Type B pancreatic cell (in vitro differentiated cells): Measurements from ENCODE around the gene EVI5. TPM values are rescaled to one million over a fixed set of nuclear protein-coding genes. Genes with fewer than 3 reads are reported as not detected.
"Not testable (repeated sequence)": the region's sequence is repeated elsewhere in the genome, so short reads cannot be mapped to it uniquely, and the experiment has no call there.

Experiments
- DNase-seq: peaks from one replicate; pipeline ENCODE4 v3.0.0; 2021; ENCODE audit warnings: mixed read lengths; ENCODE audit not compliant: unreplicated experiment; ENCODE audit errors: extremely low spot score
- H3K27ac Mint-ChIP-seq: 2 replicates; pipeline ENCODE4 v1.8.0; 2021; ENCODE audit warnings: mild to moderate bottlenecking, mixed read lengths
- H3K27me3 Mint-ChIP-seq: 2 replicates; pipeline ENCODE4 v1.8.0; 2021; ENCODE audit warnings: mixed read lengths
- H3K36me3 Mint-ChIP-seq: 2 replicates; pipeline ENCODE4 v1.8.0; 2021; ENCODE audit warnings: mixed read lengths
- H3K4me1 Mint-ChIP-seq: one replicate; pipeline ENCODE4 v1.8.0; 2021; ENCODE audit warnings: mixed read lengths; ENCODE audit not compliant: unreplicated experiment
- H3K4me3 Mint-ChIP-seq: 2 replicates; pipeline ENCODE4 v1.8.0; 2021; ENCODE audit warnings: mild to moderate bottlenecking, mixed read lengths
- H3K9me3 Mint-ChIP-seq: 2 replicates; pipeline ENCODE4 v1.8.0; 2021; ENCODE audit warnings: mixed read lengths
- total RNA-seq: library from RNA; stranded (reverse); gene quantifications from 2 replicates; pipeline ENCODE4 v1.2.1, GENCODE V29; 2021; ENCODE audit warnings: low replicate concordance
- TF ChIP-seq, protein P1 (sequence below): fragments of 200-600 bp; sonication (generic); conservative IDR thresholded peaks from 2 replicates; pipeline ENCODE4 v1.5.0; 2021; ENCODE audit warnings: antibody characterized with exemption, mild to moderate bottlenecking

EVI5 gene
- total RNA-seq, 1 donor from 2014 or later: 29.6 TPM

DNA sequence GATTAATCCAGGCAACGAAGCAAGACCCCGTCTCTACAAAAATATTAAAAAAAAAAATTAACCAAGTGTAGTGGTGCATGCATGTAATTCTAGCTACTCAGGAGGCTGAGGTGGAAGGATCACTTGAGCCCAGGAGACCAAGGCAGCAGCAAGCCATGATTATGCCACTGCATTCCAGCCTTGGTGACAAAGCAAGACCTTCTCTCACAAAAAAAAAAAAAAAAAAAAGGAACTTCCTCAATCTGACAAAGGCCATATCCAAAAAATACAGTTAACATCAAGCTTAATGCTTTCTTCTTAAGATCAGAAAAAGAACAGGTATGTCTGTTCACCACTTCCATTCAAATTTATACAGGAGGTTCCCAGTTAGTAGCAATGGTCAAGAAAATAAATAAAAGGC, 54.4 kb downstream of the EVI5 start:
- Mint-ChIP-seq H3K27me3 (no peaks in the 10 kb centered on the region), H3K4me3 (no peak overlapping the region), H3K27ac (no peak overlapping the region), H3K4me1 (no peaks in the 10 kb centered on the region), H3K36me3 (peaks cover 20% of the 10 kb centered on the region), H3K9me3 (no peaks in the 10 kb centered on the region)
- DNase-seq: no peak
- TF ChIP-seq, protein P1, sequence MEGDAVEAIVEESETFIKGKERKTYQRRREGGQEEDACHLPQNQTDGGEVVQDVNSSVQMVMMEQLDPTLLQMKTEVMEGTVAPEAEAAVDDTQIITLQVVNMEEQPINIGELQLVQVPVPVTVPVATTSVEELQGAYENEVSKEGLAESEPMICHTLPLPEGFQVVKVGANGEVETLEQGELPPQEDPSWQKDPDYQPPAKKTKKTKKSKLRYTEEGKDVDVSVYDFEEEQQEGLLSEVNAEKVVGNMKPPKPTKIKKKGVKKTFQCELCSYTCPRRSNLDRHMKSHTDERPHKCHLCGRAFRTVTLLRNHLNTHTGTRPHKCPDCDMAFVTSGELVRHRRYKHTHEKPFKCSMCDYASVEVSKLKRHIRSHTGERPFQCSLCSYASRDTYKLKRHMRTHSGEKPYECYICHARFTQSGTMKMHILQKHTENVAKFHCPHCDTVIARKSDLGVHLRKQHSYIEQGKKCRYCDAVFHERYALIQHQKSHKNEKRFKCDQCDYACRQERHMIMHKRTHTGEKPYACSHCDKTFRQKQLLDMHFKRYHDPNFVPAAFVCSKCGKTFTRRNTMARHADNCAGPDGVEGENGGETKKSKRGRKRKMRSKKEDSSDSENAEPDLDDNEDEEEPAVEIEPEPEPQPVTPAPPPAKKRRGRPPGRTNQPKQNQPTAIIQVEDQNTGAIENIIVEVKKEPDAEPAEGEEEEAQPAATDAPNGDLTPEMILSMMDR: no peak

DNA sequence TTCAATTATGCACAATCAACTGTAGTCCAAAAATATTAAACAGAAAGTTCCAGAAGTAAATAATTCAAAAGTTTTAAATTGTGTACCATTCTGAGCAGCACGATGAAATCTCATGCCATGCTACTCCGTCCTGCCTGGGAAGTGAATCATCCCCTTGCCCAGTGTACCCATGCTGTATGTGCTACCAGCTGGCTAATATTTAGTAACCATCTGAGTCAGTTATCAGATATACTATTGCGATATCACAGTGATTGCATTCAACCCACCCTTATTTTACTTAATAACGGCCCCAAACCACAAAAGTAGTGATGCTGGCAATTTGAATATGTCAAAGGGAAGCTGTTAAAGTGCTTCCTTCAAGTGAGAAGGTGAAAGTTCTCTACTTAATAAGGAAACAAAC, 56.2 kb downstream of the EVI5 start:
- Mint-ChIP-seq H3K27ac (no peak overlapping the region), H3K36me3 (peaks cover 26% of the 10 kb centered on the region), H3K9me3 (no peaks in the 10 kb centered on the region), H3K4me3 (no peak overlapping the region), H3K27me3 (no peaks in the 10 kb centered on the region), H3K4me1 (no peaks in the 10 kb centered on the region)
- no peak for DNase-seq
- TF ChIP-seq, protein P1: no peak

DNA sequence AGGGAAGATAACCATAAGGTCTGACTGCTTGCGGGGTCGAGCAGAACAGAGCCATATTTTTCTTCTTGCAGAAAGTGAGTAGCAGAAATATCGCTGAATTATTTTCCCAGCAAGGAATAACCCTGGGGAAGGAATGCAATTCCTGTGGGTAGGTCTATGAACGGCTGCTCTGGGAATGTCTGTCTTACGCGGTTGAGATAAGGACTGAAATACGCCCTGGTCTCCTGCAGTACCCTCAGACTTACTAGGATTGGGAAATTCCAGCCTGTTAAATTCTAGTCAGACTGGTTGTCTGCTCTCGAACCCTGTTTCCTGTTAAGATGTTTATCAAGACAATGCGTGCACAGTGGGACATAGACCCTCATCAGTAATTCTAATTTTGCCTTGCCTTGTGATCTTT, 61.2 kb downstream of the EVI5 start:
- not testable (repeated sequence) for H3K4me3 Mint-ChIP-seq, H3K27me3 Mint-ChIP-seq, H3K4me1 Mint-ChIP-seq, DNase-seq, H3K27ac Mint-ChIP-seq, H3K9me3 Mint-ChIP-seq
- peaks cover 25% of the 10 kb centered on the region for H3K36me3 Mint-ChIP-seq

DNA sequence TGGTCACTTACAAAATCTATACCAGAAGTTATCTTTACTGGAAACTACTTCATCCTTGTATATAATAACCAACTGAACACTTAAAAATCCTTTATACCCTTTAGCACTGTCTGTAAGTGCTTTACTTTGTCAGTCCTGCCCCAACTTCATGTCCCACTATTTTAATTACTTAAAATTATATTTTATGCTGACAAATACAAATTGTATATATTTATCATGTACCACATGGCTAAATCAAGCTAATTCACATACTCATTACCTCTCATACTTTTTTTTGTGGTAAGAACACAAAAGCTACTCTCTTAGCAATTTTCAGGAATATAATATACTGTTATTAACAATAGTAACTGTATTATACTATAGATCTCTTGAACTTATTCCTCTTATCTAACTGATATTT, 63.0 kb downstream of the EVI5 start:
- no peaks in the 10 kb centered on the region for H3K9me3 Mint-ChIP-seq
- no peak overlapping the region for H3K4me3 Mint-ChIP-seq
- no peak for DNase-seq

DNA sequence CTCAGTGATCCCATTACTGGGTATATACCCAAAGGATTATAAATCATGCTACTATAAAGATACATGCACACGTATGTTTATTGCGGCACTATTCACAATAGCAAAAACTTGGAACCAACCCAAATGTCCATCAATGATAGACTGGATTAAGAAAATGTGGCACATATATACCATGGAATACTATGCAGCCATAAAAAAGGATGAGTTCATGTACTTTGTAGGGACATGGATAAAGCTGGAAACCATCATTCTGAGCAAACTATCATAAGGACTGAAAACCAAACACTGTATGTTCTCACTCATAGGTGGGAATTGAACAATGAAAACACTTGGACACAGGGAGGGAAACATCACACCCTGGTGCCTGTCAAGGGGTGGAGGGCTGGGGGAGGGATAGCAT, 63.8 kb downstream of the EVI5 start:
- H3K4me3 Mint-ChIP-seq, H3K27me3 Mint-ChIP-seq, H3K9me3 Mint-ChIP-seq, DNase-seq, H3K4me1 Mint-ChIP-seq, H3K27ac Mint-ChIP-seq: not testable (repeated sequence)
- H3K36me3 Mint-ChIP-seq: peaks cover 41% of the 10 kb centered on the region

More for the DNA sequence above, 63.0 kb downstream of the EVI5 start:
- no peaks in the 10 kb centered on the region for H3K27me3 Mint-ChIP-seq
- no peaks in the 10 kb centered on the region for H3K4me1 Mint-ChIP-seq
- TF ChIP-seq, protein P1: no peak
- peaks cover 39% of the 10 kb centered on the region for H3K36me3 Mint-ChIP-seq
- H3K27ac Mint-ChIP-seq: no peak overlapping the region

DNA sequence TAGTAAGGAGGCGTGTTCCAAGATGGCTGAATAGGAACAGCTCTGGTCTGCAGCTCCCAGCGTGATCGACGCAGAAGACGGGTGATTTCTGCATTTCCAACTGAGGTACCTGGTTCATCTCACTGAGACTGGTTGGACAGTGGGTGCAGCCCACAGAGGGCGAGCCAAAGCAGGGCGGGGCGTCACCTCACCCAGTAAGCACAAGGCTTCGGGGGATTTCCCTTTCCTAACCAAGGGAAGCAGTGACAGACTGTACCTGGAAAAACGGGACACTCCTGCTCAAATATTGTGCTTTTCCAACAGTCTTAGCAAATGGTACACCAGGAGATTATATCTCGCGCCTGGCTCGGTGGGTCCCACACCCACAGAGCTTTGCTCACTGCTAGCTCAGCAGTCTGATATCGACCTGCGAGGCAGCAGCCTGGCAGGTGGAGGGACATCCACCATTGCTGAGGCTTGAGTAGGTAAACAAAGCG, 69.4 kb downstream of the EVI5 start:
- H3K4me3 Mint-ChIP-seq, DNase-seq, H3K27ac Mint-ChIP-seq, H3K27me3 Mint-ChIP-seq, H3K9me3 Mint-ChIP-seq: not testable (repeated sequence)
- peaks cover 25% of the 10 kb centered on the region for H3K36me3 Mint-ChIP-seq
- peaks cover 15% of the 10 kb centered on the region for H3K4me1 Mint-ChIP-seq

DNA sequence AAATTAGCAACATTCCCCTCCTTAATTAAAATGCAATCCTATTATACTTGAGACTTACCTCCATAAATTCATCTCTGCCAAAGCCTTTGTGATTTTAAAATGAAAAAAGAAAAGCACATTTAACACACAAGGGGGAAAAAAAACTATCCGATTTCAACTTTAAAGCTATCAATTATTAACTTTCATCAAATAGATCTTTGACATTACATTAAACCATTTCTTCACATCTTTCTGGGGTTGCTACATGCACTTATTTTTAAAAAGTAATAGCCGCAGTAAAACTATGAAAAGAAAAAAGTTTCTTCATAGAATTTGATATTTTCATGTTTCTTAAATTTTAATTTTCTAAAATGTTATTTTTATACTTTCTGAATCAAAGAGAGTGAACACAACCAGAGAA, 71.0 kb downstream of the EVI5 start:
- peaks cover 22% of the 10 kb centered on the region for H3K36me3 Mint-ChIP-seq
- no peak overlapping the region for H3K27ac Mint-ChIP-seq
- DNase-seq: no peak
- no peaks in the 10 kb centered on the region for H3K27me3 Mint-ChIP-seq
- peaks cover 18% of the 10 kb centered on the region for H3K4me1 Mint-ChIP-seq
- no peaks in the 10 kb centered on the region for H3K9me3 Mint-ChIP-seq
- TF ChIP-seq, protein P1: no peak
- H3K4me3 Mint-ChIP-seq: no peak overlapping the region
